G401.6 (cell line): ENCODE results near the gene IL27RA.

ENCODE experiments used
- FAIRE-seq: peaks from 2 replicates; lab custom pipeline; 2012; peaks lifted over from hg19 to GRCh38; lab: Jason Lieb, UNC

IL27RA gene

GRCh38 chr19:14089412-14089661, 57.8 kb downstream of the IL27RA start:
- no peak for FAIRE-seq

- no peak for FAIRE-seq
These were observed 58.3 kb downstream of the IL27RA start for GRCh38 chr19:14089662-14090508.

- no peak for FAIRE-seq
These were observed 59.0 kb downstream of the IL27RA start, which contains the start of gene SAMD1 for GRCh38 chr19:14090509-14091080. TSS of gene SAMD1 (minus strand) at chr19:14090751.

GRCh38 chr19:14091081-14091812, 59.7 kb downstream of the IL27RA start:
- FAIRE-seq: no peak

- no peak for FAIRE-seq
These were observed 60.4 kb downstream of the IL27RA start for GRCh38 chr19:14091813-14092462.

GRCh38 chr19:14093117-14093823, 61.7 kb downstream of the IL27RA start:
- no peak for FAIRE-seq

GRCh38 chr19:14094854-14095253, 63.3 kb downstream of the IL27RA start:
- FAIRE-seq: no peak

- no peak for FAIRE-seq
These were observed 64.9 kb downstream of the IL27RA start for GRCh38 chr19:14096272-14096992.

GRCh38 chr19:14097532-14098151, 66.1 kb downstream of the IL27RA start:
- no peak for FAIRE-seq

GRCh38 chr19:14101003-14101545, 69.5 kb downstream of the IL27RA start:
- no peak for FAIRE-seq

- no peak for FAIRE-seq
These were observed 70.6 kb downstream of the IL27RA start for GRCh38 chr19:14102102-14102696.

GRCh38 chr19:14102756-14103155, 71.2 kb downstream of the IL27RA start:
- no peak for FAIRE-seq
